Mononuclear cell (primary cell): ENCODE results near the gene PAX2. TPM values are rescaled to one million over a fixed set of nuclear protein-coding genes. Genes with fewer than 3 reads are reported as not detected.

Source experiments
- total RNA-seq: library from RNA; depleted of rRNA; stranded (reverse); fragments of >200 nt; gene quantifications from one replicate; pipeline ENCODE4 v1.2.3, GENCODE V29; 2012

Gene PAX2
- total RNA-seq, 1 donor = not detected

Other genes starting within 250 kb of the PAX2 start
- gene SEC31B, start 225.7 kb upstream of the PAX2 start, total RNA-seq = 17.9 TPM
- gene NDUFB8, start 215.7 kb upstream of the PAX2 start, total RNA-seq = 112 TPM
- gene HIF1AN, start 209.6 kb upstream of the PAX2 start, total RNA-seq = 17.0 TPM
- 17.0 TPM for gene SLF2, start 167.4 kb downstream of the PAX2 start, total RNA-seq
- gene SEMA4G, start 223.9 kb downstream of the PAX2 start, total RNA-seq = 0.10 TPM
- gene MRPL43, start 241.9 kb downstream of the PAX2 start, total RNA-seq = 18.9 TPM
- 2.0 TPM for gene TWNK, start 242.0 kb downstream of the PAX2 start, total RNA-seq